GM19238 (cell line): Measurements from ENCODE around the gene PRKG1.
"Not testable (repeated sequence)": the region's sequence is repeated elsewhere in the genome, so short reads cannot be mapped to it uniquely, and the experiment has no call there.

Experiments
- DNase-seq: peaks from one replicate; pipeline ENCODE4 v3.0.0; 2011; ENCODE audit warnings: low spot score; ENCODE audit not compliant: insufficient read length

PRKG1 gene

GRCh38 chr10:52191049-52191448 lies 1116.8 kb downstream of the PRKG1 start:
- no peak for DNase-seq

GRCh38 chr10:52194191-52194590 lies 1119.9 kb downstream of the PRKG1 start:
- DNase-seq = no peak

GRCh38 chr10:52194716-52195115 lies 1120.4 kb downstream of the PRKG1 start:
- DNase-seq = no peak

GRCh38 chr10:52197098-52197497 lies 1122.8 kb downstream of the PRKG1 start:
- DNase-seq = no peak

GRCh38 chr10:52198540-52198939 lies 1124.3 kb downstream of the PRKG1 start:
- DNase-seq = no peak

- not testable (repeated sequence) for DNase-seq
Measured at GRCh38 chr10:52204906-52205305, 1130.6 kb downstream of the PRKG1 start.

GRCh38 chr10:52208365-52208764 lies 1134.1 kb downstream of the PRKG1 start:
- no peak for DNase-seq

- DNase-seq = no peak
Measured at GRCh38 chr10:52210161-52210560, 1135.9 kb downstream of the PRKG1 start.

GRCh38 chr10:52212062-52212461 lies 1137.8 kb downstream of the PRKG1 start:
- no peak for DNase-seq

- DNase-seq = no peak
Measured at GRCh38 chr10:52212802-52213201, 1138.5 kb downstream of the PRKG1 start.

GRCh38 chr10:52213321-52213752 lies 1139.0 kb downstream of the PRKG1 start:
- no peak for DNase-seq

- DNase-seq = peak; percentile 5
Measured at GRCh38 chr10:52215745-52216361, 1141.6 kb downstream of the PRKG1 start.

GRCh38 chr10:52216852-52217251 lies 1142.6 kb downstream of the PRKG1 start:
- DNase-seq = no peak

- DNase-seq = no peak
Measured at GRCh38 chr10:52217531-52217930, 1143.2 kb downstream of the PRKG1 start.

- DNase-seq = no peak
Measured at GRCh38 chr10:52220947-52221346, 1146.7 kb downstream of the PRKG1 start.

GRCh38 chr10:52221923-52222322 lies 1147.6 kb downstream of the PRKG1 start:
- DNase-seq = no peak

GRCh38 chr10:52226197-52226847 lies 1152.0 kb downstream of the PRKG1 start:
- DNase-seq = no peak

GRCh38 chr10:52228556-52228955 lies 1154.3 kb downstream of the PRKG1 start:
- DNase-seq = no peak

GRCh38 chr10:52229291-52229931 lies 1155.1 kb downstream of the PRKG1 start:
- no peak for DNase-seq

GRCh38 chr10:52232561-52233350 lies 1158.5 kb downstream of the PRKG1 start:
- peak; percentile 13 for DNase-seq

- not testable (repeated sequence) for DNase-seq
Measured at GRCh38 chr10:52233351-52233991, 1159.2 kb downstream of the PRKG1 start.
